Measurements from ENCODE around the gene NT5C3B.
"Not testable (repeated sequence)": the region's sequence is repeated elsewhere in the genome, so short reads cannot be mapped to it uniquely, and the experiment has no call there.

NT5C3B gene

DNA sequence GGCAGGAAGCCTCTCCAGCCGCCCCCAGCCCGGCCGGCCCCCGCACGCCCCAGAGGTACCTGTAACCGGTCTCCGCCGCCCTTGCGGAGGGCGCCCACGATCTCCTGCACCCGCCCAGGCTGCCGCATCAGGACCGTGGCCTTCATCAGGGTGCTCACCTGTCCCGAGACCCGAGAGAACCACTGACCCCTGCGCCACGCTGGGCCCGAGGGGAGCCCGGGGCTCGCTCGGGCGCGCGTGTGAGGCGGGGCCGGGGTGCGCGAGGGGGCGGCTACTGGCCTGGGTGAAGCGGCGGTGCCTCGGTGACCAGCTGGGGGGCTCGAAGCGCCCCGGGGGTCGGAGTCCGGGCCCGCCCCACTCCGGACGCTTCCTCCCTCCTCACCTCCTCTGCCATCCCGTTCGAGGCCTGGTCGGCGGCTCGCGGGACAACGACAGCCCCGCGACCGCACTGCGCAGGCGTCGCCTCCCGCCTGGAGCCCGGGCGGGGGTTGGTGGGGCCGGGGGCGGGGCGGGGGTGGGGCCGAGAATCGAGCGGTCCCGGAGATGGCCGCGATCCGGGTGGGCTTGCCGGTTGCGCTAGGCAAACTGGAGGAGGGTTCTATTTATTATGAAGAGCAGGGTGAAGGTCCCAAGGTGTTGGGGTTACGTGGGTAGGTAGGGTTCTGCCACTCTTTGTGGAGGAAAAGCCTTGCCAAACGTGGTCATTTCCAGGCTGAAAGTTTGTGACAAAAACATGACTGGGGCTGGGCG lies at the start of gene NT5C3B:
Gene NT5C3B, minus strand, starts transcription at position 433 of the 750 bp plus-strand sequence. Its CDS starts 39 bp downstream, at position 394.
- no peak for DNase-seq

DNA sequence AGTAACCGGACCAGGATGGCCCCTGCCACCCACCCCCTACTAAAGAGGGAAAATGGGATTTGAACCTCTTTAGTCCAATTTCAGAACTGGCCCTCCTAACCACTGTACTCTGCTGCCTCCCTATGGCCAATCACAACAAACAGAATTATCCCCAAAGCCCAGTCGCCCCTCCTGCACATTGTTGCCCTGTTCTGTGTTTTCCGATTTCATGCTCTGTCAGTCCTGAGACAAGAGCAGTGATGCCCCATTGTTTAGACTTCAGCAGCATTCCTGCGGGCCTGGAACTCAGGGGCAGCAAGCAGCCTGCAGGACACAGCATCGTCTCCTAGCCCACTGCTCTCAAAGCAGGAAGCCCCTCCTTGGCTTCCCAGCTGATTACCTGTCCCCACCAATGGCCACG lies 49.7 kb upstream of the NT5C3B start:
- DNase-seq: no peak

- no peak for DNase-seq
Observed at GRCh38 chr17:41882756-41883155, 46.7 kb upstream of the NT5C3B start.

GRCh38 chr17:41880130-41880529 lies 44.1 kb upstream of the NT5C3B start:
- no peak for DNase-seq

- not testable (repeated sequence) for DNase-seq
Observed at GRCh38 chr17:41874293-41874670, 38.2 kb upstream of the NT5C3B start.

DNA sequence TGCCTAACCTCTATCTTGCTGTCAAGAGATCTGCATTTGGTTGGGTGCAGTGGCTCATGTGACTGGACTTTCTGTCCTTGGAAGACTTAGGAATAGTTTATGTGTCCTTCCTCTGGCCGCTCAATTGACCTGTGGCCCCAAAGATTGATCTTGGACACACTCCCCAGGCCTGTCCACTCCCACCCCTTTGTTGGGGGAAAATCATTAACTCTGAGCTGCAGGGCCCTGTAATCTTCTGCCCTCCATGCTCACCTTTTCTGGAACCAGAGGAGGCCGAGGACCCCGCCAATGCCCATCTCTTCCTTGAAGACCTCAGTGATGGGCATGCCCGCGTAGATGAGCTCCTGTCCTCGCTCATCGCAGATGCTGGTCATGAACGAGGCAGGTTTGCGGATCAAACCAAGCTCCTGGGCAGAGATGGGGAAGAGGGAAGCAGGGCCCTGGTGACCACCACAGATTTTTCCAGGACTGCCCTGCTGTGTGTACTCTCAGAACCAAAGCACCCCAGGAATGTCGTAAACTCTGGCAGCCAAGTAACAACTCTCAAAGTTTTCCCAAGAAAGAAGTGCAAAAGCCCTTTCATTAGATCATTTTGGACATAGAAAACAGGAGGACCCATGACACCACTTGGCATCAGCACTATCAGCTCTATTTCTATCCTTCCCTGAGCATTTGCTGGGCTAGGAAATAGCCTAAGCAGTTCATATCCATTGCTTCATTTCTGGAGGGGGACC lies 37.7 kb upstream of the NT5C3B start:
- DNase-seq: no peak

GRCh38 chr17:41871789-41872188 lies 35.8 kb upstream of the NT5C3B start:
- DNase-seq: no peak

DNA sequence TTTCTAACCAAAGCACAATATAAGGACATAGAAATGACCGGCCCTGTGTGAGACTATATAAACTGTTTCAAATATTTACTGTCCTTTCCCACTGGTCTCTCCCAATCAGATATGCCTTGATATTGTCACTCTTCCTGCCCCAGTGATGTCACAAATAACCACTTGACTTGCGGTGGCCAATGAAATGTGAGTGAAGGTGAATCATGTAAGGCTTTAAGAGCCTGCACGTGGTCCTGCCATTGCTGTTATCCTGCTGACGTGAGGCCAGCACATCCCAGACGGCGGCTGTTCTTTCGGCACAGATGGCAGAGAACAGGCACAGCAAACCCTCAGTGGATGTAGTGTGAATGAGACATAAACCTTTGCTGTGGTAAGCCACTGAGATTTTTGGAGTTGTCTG lies 34.6 kb upstream of the NT5C3B start:
- no peak for DNase-seq

GRCh38 chr17:41870097-41870496 lies 34.1 kb upstream of the NT5C3B start:
- no peak for DNase-seq

- no peak for DNase-seq
Observed at GRCh38 chr17:41869426-41869825, 33.4 kb upstream of the NT5C3B start.

- DNase-seq: no peak
Observed at GRCh38 chr17:41868568-41868967, 32.5 kb upstream of the NT5C3B start.

GRCh38 chr17:41865596-41865893 lies 29.5 kb upstream of the NT5C3B start:
- DNase-seq: no peak

DNA sequence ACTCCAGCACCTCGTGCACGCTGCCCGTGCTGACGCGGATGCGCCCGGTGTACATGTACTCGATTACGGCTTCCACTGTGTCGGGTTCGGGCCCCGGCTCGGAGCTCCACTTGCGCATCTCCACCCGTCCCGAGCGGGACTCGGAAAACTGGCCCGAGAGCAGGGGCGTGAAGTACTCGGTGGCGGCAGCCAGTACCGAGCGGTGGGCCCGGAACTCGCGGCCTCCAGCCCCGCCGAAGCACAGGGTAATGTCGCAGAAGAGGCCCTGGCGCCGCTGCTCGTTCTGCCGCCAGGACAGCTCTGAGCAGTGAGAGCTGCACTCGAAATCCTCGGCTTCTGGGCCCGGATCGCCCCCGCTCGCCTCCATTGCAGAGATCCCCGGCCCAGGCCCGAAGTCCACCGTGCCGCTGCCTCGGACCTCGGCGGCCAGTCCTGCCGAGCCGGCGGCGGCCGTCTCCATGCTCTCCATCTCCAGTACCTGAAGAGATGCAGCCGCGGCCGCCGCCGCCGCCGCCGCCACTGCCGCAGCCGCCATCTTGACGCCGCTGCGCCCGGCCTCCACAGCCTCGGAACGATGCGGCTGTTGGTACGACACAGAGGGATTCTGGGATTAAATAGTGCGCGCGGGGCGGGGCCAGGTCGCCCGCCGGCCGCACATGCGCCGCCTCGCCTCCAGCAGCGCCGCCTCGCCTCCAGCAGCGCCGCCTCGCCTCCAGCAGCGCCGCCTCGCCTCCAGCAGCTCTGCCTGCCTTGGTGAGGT lies 29.0 kb upstream of the NT5C3B start, which contains the start of gene KLHL11:
Gene KLHL11, minus strand, starts transcription at position 588 of the 760 bp plus-strand sequence. Its CDS starts 53 bp downstream, at position 535.
- peak; percentile 64 for DNase-seq

GRCh38 chr17:41864498-41864835 lies 28.4 kb upstream of the NT5C3B start:
- DNase-seq: no peak

DNA sequence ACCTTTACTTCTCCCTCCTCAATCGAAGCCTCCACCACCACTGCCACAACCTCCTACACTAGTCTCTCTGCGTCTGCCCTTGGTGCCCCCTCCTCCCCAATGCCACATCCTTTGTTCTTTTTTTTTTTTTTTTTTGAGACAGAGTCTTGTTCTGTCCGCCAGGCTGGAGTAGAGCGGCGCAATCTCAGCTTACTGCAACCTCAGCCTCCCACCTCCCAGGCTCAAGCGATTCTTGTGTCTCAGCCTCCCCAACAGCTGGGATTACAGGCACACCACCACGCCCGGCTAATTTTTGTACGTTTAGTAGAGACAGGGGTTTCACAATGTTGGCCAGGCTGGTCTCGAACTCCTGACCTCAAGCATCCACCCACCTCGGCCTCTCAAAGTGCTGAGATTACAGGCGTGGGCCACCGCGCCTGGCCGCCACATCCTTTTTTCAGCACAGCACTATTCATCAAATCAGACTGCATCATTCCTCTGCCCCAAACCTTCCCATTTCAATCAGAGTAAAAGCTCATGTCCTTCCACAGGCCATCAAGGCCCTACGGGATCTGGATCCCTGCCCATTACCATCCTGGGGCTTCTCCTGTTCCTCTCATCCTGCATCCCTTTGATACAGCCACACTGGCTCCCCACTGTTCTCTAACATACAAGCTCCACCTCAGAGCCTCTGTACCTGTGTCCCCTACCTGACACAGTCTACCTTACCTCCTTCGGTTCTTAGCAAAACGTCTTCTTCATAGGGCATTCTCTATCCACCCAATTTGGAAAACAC lies 27.2 kb upstream of the NT5C3B start:
- no peak for DNase-seq

- no peak for DNase-seq
Observed at GRCh38 chr17:41860254-41860931, 24.4 kb upstream of the NT5C3B start.

DNA sequence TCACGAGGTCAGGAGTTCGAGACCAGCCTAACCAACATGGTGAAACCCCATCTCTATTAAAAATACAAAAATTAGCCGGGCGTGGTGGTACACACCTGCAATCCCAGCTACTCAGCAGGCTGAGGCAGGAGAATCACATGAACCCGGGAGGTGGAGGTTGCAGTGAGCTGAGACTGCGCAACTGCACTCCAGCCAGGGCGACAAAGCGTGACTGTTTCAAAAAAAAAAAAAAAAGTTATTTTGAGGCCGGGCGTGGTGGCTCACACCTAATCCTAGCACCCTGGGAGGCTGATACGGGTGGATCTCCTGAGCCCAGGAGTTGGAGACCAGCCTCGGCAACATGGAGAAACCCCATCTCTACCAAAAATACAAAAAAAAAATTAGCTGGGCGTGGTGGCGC lies 15.3 kb upstream of the NT5C3B start:
- DNase-seq: not testable (repeated sequence)

DNA sequence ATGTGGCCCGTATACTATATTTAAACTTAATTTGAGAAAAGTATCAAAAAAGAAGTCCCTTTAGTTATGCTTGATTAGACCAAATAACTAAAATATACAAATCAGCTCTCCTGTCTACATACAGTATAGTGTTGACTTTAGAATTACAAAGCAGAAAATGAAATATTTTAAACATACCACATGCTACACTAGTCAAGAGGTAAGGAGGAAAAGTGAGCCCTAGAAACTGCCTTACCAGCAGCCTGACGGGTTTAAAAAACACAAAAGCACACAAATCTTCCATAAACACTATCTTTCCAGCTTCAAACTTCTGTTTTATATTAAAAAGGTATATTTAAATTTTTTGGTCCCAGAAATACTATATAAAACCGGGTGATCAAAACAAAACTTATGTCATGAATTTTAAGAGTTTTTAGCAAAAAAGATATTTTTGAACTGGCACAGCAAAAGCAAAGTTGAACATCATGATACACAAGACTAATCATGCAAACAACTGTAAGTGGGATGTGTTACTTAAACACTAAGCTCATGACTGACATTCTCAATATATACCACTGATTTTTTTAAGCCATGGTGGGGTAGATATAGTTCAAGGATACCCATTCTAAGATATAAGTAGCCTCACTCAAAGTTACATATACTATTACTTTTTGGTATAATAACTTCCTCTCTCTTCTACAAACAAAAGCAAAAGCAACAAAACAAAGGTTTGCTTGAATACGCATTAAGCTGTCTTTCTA lies 13.4 kb upstream of the NT5C3B start:
- DNase-seq: no peak

- no peak for DNase-seq
Observed at GRCh38 chr17:41848788-41849187, 12.8 kb upstream of the NT5C3B start.

- no peak for DNase-seq
Observed at GRCh38 chr17:41844971-41845370, 8.9 kb upstream of the NT5C3B start.

DNA sequence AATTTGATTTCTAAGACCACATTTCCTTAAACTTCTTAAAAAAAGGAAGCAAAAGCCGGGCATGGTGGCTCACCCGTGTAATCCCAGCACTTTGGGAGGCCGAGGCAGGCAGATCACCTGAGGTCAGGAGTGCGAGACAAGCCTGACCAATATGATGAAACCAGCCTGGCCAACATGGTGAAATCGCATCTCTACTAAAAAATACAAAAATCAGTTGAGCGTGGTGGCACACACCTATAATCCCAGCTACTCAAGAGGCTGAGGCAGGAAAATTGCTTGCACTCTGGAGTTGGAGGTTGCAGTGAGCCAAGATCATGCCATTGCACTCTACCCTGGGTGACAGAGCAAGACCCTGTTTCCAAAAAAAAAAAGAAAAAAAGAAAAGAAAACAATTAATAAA lies 4.7 kb upstream of the NT5C3B start:
- DNase-seq: not testable (repeated sequence)

DNA sequence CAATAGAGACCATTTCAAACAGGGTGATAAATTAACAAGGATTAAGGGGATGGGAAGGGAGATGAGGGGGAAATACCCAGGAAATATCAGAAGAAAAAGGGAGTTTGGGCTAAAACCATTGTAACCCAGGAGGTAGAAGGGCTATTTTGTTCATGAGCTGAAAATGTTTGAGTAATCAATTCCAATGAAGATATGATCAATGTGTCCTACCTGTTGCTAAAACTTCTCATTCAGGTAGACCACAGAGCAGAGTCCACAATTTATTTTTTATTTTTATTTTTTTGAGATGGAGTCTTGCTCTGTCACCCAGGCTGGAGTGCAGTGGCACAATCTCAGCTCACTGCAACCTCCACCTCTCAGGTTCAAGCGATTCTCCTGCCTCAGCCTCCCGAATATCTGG lies 3.4 kb upstream of the NT5C3B start:
- not testable (repeated sequence) for DNase-seq

Data from GF-D8 (cell line).